ENCODE results near the gene VPS13D.

The VPS13D gene

DNA sequence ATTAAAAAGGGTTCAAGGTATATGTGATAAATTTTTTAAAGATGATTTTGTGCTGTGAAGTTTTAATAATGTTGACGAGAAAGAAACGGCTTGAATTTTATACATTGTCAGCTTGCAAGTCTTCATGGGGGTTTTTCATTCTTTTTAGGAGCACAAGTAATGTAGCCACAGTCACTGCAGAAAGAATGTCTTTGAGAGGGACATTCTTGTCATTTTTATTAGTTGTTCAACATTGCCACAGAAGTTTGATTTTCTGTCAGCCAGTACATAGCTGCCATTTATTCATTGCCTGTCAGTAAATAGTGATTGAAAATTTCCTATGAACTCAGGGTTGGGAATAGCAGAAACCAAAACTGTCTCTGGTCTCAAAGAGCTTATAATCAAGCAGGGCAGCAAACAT lies 231.9 kb downstream of the VPS13D start:
- no peak overlapping the region for H3K9ac ChIP-seq
- no peaks in the 10 kb centered on the region for H3K79me2 ChIP-seq (ENCODE audit: insufficient read depth, low read depth)
- H3K27me3 ChIP-seq (ENCODE audit: insufficient read depth, low read depth): no peaks in the 10 kb centered on the region
- TF ChIP-seq, protein P1, sequence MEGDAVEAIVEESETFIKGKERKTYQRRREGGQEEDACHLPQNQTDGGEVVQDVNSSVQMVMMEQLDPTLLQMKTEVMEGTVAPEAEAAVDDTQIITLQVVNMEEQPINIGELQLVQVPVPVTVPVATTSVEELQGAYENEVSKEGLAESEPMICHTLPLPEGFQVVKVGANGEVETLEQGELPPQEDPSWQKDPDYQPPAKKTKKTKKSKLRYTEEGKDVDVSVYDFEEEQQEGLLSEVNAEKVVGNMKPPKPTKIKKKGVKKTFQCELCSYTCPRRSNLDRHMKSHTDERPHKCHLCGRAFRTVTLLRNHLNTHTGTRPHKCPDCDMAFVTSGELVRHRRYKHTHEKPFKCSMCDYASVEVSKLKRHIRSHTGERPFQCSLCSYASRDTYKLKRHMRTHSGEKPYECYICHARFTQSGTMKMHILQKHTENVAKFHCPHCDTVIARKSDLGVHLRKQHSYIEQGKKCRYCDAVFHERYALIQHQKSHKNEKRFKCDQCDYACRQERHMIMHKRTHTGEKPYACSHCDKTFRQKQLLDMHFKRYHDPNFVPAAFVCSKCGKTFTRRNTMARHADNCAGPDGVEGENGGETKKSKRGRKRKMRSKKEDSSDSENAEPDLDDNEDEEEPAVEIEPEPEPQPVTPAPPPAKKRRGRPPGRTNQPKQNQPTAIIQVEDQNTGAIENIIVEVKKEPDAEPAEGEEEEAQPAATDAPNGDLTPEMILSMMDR (conservative IDR thresholded peaks at IDR 0.05; ENCODE audit: low read depth, low read length): no peak
- no peak overlapping the region for H3K4me3 ChIP-seq (IDR thresholded peaks at IDR 0.05; ENCODE audit: insufficient read depth, low read depth, low read length)
- no peaks in the 10 kb centered on the region for H3K4me1 ChIP-seq (ENCODE audit: low read depth, poor library complexity, severe bottlenecking)
- H3K4me2 ChIP-seq: no peak overlapping the region
- H4K20me1 ChIP-seq (ENCODE audit: insufficient read depth): no peaks in the 10 kb centered on the region
- no peak overlapping the region for H2AFZ ChIP-seq (ENCODE audit: low read depth)
- no peak overlapping the region for H3K27ac ChIP-seq
- H3K36me3 ChIP-seq (ENCODE audit: insufficient read depth): no peaks in the 10 kb centered on the region

DNA sequence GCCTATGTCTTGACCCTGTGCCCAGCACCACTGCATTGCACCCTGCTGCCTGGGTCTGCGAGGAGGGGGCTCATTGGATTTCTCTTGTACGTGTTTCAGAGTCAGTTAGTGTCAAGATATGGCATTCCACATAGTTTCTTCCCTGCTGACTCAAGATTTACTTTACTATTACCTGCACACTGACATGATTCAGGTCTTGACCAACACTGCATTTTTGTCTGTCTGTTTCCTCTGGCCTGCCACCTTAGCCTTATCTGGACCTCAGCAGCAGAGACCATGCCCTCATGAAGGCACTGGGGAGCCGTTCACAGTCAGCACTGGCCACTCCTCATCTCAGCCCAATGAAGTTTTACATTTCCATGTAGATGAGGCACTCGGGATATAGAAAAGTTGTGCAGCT lies 232.8 kb downstream of the VPS13D start:
- H3K27me3 ChIP-seq (ENCODE audit: insufficient read depth, low read depth): no peaks in the 10 kb centered on the region
- H3K79me2 ChIP-seq (ENCODE audit: insufficient read depth, low read depth): no peaks in the 10 kb centered on the region
- no peaks in the 10 kb centered on the region for H3K4me1 ChIP-seq (ENCODE audit: low read depth, poor library complexity, severe bottlenecking)
- H2AFZ ChIP-seq (ENCODE audit: low read depth): no peak overlapping the region
- H3K36me3 ChIP-seq (ENCODE audit: insufficient read depth): no peaks in the 10 kb centered on the region
- no peak overlapping the region for H3K9ac ChIP-seq
- H3K27ac ChIP-seq: no peak overlapping the region
- no peak overlapping the region for H3K4me2 ChIP-seq
- no peak overlapping the region for H3K4me3 ChIP-seq (IDR thresholded peaks at IDR 0.05; ENCODE audit: insufficient read depth, low read depth, low read length)
- no peaks in the 10 kb centered on the region for H4K20me1 ChIP-seq (ENCODE audit: insufficient read depth)
- TF ChIP-seq, protein P1 (conservative IDR thresholded peaks at IDR 0.05; ENCODE audit: low read depth, low read length): no peak

DNA sequence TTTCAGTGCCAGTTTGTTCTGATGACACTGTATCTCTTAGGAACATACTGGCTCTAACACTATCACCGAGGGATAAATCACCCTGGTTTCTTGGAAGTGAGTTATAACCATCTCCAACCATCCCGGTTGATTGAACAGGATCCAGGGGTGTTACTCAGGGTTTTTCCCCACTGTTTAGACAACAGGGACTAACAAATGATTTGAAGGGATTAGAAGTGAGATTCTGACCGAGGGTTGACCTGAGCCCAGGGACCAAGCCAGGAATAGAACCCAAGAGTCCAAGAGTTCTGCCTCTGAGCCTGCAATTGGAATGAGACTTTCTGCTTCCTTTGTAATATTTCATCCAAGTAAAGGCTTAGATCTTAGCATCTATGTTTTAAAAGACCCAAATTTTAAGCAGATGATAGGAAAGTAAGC lies 234.2 kb downstream of the VPS13D start:
- H3K4me3 ChIP-seq (IDR thresholded peaks at IDR 0.05; ENCODE audit: insufficient read depth, low read depth, low read length): no peak overlapping the region
- no peak overlapping the region for H2AFZ ChIP-seq (ENCODE audit: low read depth)
- TF ChIP-seq, protein P1 (conservative IDR thresholded peaks at IDR 0.05; ENCODE audit: low read depth, low read length): no peak
- H3K27me3 ChIP-seq (ENCODE audit: insufficient read depth, low read depth): no peaks in the 10 kb centered on the region
- H3K79me2 ChIP-seq (ENCODE audit: insufficient read depth, low read depth): no peaks in the 10 kb centered on the region
- no peaks in the 10 kb centered on the region for H4K20me1 ChIP-seq (ENCODE audit: insufficient read depth)
- no peak overlapping the region for H3K27ac ChIP-seq
- no peaks in the 10 kb centered on the region for H3K36me3 ChIP-seq (ENCODE audit: insufficient read depth)
- H3K4me2 ChIP-seq: no peak overlapping the region
- H3K4me1 ChIP-seq (ENCODE audit: low read depth, poor library complexity, severe bottlenecking): no peaks in the 10 kb centered on the region
- H3K9ac ChIP-seq: no peak overlapping the region

DNA sequence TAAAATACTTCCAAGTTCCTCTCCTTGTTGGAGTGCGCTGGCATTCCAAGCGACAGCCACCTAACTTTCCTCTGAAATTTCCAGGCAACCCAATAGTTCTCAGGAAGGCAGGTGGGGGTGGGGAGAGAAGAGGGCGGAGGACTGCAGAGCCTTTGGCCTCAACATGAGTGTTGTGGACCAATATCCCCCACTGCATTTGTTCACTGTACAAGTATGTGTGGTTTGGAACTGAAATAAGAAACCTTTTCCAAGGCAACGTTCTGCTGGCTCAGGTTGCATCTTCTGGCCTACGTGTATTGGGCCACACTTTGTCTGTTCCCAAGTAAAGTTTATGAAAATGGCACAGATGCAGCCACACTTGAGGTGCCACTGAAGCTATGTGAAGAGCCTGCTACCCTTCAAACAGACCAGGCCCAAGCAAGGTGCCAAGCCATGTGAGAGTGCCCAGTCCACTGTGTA lies 234.8 kb downstream of the VPS13D start:
- no peak overlapping the region for H3K9ac ChIP-seq
- H2AFZ ChIP-seq (ENCODE audit: low read depth): no peak overlapping the region
- no peak overlapping the region for H3K4me3 ChIP-seq (IDR thresholded peaks at IDR 0.05; ENCODE audit: insufficient read depth, low read depth, low read length)
- H4K20me1 ChIP-seq (ENCODE audit: insufficient read depth): no peaks in the 10 kb centered on the region
- H3K79me2 ChIP-seq (ENCODE audit: insufficient read depth, low read depth): no peaks in the 10 kb centered on the region
- TF ChIP-seq, protein P1 (conservative IDR thresholded peaks at IDR 0.05; ENCODE audit: low read depth, low read length): no peak
- no peak overlapping the region for H3K4me2 ChIP-seq
- H3K27me3 ChIP-seq (ENCODE audit: insufficient read depth, low read depth): no peaks in the 10 kb centered on the region
- H3K36me3 ChIP-seq (ENCODE audit: insufficient read depth): no peaks in the 10 kb centered on the region
- H3K4me1 ChIP-seq (ENCODE audit: low read depth, poor library complexity, severe bottlenecking): no peaks in the 10 kb centered on the region
- H3K27ac ChIP-seq: no peak overlapping the region
